Body of pancreas (tissue), 4 donors: ENCODE measurements around the gene SP2. TPM values are rescaled to one million over a fixed set of nuclear protein-coding genes. Genes with fewer than 3 reads are reported as not detected.

ENCODE experiments used
- ATAC-seq: fragments of 150-250 bp; one replicate; pipeline ENCODE4 v1.9.1; 2016
- DNase-seq, 4 donors: peaks; one replicate each; pipeline ENCODE4 v3.0.0-alpha.2; 2019
- H3K27ac ChIP-seq, 4 donors: fragments of 200-600 bp; sonication (generic); 1 replicate in 3 of 4; 2 replicates in 1 of 4; pipeline versions ENCODE4 v1.5.1 to v1.6.1; 2016 to 2019; ENCODE audit warnings: mild to moderate bottlenecking in 1 of 4, mixed read lengths in 1 of 4, moderate library complexity in 1 of 4
- H3K27me3 ChIP-seq, 2 donors: fragments of 200-600 bp; sonication (generic); one replicate each; pipeline ENCODE4 v1.6.0; 2016; ENCODE audit warnings: mild to moderate bottlenecking in 1 of 2
- H3K36me3 ChIP-seq, 2 donors: fragments of 200-600 bp; sonication (generic); replicated peaks in 1 of 2; 2 replicates each; pipeline ENCODE4 v1.5.1; 2016; ENCODE audit warnings: low read depth in 2 of 2; ENCODE audit not compliant: insufficient read depth in 1 of 2
- H3K4me1 ChIP-seq: fragments of 200-600 bp; sonication (generic); one replicate; pipeline ENCODE4 v1.6.0; 2016
- H3K4me3 ChIP-seq, 2 donors: fragments of 200-600 bp; sonication (generic); 1 replicate in 1 of 2; 2 replicates in 1 of 2; pipeline ENCODE4 v1.5.1; 2016 to 2019
- H3K9me3 ChIP-seq, 3 donors: fragments of 200-600 bp; sonication (generic); 1 replicate in 2 of 3; 2 replicates in 1 of 3; pipeline ENCODE4 v1.5.1; 2016
- POLR2A ChIP-seq, 3 donors: fragments of 450-650 bp; IDR thresholded peaks; one replicate each; pipeline ENCODE4 v1.6.1; 2016; ENCODE audit warnings: antibody characterized with exemption in 3 of 3, mild to moderate bottlenecking in 2 of 3
- WGBS, 2 donors: methylation state at CpG; one replicate each; pipeline ENCODE4 v1.1.5; 2017; 5-methylcytosine and 5-hydroxymethylcytosine counted together
- intact Hi-C: fragments of 100-400 bp; cut with DNase I; formaldehyde crosslinking; loops from one replicate; pipeline ENCODE4 v1.15.1; 2023
- total RNA-seq, 2 donors: library from RNA; depleted of rRNA; stranded (reverse); fragments of >200 nt; gene quantifications; one replicate each; pipeline ENCODE4 v1.1.0, GENCODE V29; 2016
- TF ChIP-seq, protein P1 (sequence below), 7 experiments: fragments of 450-650 bp in 4 of 7; fragments of 200-600 bp in 3 of 7; sonication (generic) in 3 of 7; IDR thresholded peaks; one replicate each; pipeline ENCODE4 v1.5.1; 2016 to 2019; ENCODE audit warnings: antibody characterized with exemption in 7 of 7

SP2 gene
- total RNA-seq, 2 donors from 2014 or later: 4.7 to 6.3 TPM

DNA sequence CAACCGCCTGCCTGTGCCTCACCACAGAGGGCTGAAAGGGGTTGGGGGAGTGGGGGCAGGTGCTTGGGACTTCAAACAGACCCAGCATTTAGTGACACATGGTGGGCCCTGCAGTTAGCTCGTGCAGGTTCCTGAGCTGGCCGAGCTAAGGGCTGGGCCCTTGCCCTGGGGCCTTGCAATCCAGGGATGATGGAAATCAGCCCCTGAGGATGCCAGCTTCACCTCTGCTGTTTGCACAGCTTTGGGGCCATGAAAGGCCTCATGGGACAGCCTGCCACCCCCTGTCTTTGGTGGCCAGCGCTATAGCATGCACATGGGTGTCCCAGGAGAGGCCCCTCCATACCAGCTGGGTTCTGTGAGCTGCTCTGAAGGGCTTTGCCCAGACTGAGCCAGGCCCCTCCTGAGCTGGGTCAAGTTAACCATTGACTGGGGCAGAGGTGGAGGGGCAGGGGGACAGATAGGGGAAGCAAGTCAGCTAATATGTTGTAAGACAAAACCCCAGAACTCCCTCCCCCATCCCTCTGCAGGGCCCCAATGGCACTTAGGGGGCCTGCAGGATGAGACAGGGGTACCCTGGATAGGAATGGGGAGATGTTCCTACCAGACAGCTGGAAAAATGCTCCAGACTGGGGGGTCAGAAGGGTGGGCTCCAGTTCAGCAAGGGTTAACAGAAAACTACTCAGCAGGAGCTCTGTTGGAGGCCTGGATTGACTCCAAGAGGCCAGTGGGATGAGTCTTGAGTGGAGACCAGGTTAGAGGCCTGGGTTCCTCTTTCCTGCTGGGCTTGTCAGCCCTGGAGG lies 61.0 kb downstream of the SP2 start:
- Histone ChIP-seq H3K36me3 (peaks cover 4% of the 10 kb centered on the region in 2 donors), H3K27me3 (no peaks in the 10 kb centered on the region), H3K4me1 (peaks cover 67% of the 10 kb centered on the region), H3K27ac (peak overlapping the region; percentile 89 to 99 (median 96)), H3K4me3 (peak overlapping the region; percentile 69 to 80), H3K9me3 (no peaks in the 10 kb centered on the region)
- TF ChIP-seq, protein P1, sequence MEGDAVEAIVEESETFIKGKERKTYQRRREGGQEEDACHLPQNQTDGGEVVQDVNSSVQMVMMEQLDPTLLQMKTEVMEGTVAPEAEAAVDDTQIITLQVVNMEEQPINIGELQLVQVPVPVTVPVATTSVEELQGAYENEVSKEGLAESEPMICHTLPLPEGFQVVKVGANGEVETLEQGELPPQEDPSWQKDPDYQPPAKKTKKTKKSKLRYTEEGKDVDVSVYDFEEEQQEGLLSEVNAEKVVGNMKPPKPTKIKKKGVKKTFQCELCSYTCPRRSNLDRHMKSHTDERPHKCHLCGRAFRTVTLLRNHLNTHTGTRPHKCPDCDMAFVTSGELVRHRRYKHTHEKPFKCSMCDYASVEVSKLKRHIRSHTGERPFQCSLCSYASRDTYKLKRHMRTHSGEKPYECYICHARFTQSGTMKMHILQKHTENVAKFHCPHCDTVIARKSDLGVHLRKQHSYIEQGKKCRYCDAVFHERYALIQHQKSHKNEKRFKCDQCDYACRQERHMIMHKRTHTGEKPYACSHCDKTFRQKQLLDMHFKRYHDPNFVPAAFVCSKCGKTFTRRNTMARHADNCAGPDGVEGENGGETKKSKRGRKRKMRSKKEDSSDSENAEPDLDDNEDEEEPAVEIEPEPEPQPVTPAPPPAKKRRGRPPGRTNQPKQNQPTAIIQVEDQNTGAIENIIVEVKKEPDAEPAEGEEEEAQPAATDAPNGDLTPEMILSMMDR (IDR thresholded peaks at IDR 0.05): no peak
- TF ChIP-seq POLR2A (IDR thresholded peaks at IDR 0.05): peak in 1 of 3 donors; percentile 17
- DNase-seq: peak; percentile 53 to 75 (median 66)
- 10 to 19% methylated on average over 2 to 4 of the region's 4 CpGs for WGBS, 2 donors
- intact Hi-C loops: no loop called here
- peak; percentile 6 for ATAC-seq

DNA sequence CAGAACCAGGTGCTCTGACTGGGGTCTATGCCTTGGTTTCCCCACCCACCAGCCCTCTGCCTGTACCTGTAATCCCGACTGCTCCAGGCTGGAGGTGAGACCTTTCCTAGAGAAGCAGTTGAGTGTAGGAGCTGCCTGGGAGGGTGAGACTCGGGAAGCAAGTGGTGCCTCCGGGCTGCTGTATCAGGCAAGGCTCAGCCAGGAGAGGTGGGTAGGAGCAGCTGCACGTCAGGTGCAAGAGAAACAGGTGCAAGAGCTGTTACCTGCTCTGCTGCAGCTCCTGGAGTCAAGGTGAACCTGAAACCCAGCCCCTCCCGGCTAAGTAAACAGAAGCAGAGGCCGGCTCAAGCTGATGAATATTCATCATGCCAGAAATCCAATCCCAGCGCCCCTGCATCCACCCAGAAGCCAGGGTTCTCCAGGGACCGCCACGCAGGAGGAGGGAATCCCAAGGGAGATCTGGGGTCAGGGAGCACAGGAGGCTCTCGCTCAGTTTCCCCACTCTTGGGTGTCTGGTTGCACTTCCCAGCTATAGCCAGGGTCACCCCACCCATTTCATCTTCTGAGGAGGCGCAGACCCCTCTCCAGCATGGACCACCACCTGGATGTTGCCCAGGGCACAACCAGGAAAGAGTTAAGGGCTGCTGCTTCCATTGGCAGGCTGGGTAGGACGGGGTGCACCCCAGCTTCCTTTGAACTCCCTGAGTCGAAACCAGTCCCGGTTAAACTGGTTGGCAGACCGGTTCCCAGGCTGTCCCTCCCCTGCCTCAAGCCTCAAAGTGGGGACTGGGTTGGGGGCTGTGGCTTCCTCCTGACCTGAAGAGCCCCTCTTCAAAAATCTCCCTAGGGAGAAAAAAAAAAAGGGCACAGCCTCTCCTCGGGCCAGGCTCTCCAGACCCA lies 61.8 kb downstream of the SP2 start, which contains the start of gene PRR15L:
Gene PRR15L, minus strand, starts transcription at position 293 of the 900 bp plus-strand sequence. CDS start 4,649 bp downstream, outside the sequence.
- Histone ChIP-seq H3K36me3 (peaks cover under 1% of the 10 kb centered on the region in 2 donors), H3K9me3 (no peaks in the 10 kb centered on the region), H3K4me1 (peaks cover 58% of the 10 kb centered on the region), H3K27me3 (no peaks in the 10 kb centered on the region), H3K4me3 (peak within 1 kb of the TSS; percentile 69 to 80), H3K27ac (peak within 1 kb of the TSS; percentile 89 to 99 (median 96))
- ATAC-seq: peak; percentile 79
- intact Hi-C loops: no loop called here
- peak; percentile 91 to 97 (median 96) for DNase-seq
- TF ChIP-seq POLR2A (IDR thresholded peaks at IDR 0.05): peak; percentile 93 to 98 (median 98)
- TF ChIP-seq, protein P1 (IDR thresholded peaks at IDR 0.05): no peak
- WGBS, 2 donors: 15 to 17% methylated on average over 15 to 16 of the region's 16 CpGs

DNA sequence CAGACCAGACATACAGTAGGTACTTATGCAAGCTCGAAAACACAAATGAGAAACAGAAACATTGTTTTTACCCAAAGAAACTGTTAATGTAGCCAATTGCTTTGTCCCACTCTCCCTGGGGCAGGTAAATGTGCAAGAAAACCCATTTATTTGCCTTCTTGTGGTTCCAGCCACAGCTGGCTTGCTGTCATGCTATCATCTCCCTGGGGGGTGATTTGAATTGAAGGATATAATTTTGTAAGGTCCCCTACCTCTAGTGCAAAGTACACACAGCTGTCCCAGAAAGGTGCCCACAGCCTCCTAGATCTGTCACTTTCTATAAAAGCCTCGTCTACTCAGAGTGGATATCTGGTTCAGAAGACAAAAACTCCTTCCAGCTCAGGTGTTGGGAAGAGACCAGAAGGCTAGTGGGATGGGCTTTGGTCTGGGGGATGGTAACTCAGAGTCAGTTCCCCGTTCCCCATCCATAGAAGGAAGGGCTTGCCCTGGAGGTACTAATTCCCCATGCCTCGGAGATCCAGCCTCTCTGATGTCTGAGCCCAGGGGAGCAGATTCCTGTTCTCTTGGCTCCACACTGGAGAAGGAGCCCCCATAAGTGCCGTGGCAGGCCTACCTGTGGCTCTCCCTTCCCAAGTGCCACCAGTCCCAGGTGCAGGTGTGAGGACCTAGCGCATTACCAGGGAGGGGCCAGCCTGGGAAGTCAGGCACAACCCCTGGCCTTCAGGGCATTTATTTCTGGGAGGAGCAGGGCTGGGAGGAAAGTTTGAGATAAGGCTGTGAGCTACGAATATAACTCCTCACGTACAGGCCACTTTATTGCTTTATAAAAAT lies 64.0 kb downstream of the SP2 start:
- intact Hi-C loops: no loop called here
- Histone ChIP-seq H3K27me3 (no peaks in the 10 kb centered on the region), H3K27ac (peak overlapping the region; percentile 89 to 99 (median 96)), H3K4me1 (peaks cover 40% of the 10 kb centered on the region), H3K36me3 (no peaks in the 10 kb centered on the region), H3K4me3 (no peak overlapping the region), H3K9me3 (no peaks in the 10 kb centered on the region)
- peak; percentile 38 for ATAC-seq
- TF ChIP-seq, protein P1 (IDR thresholded peaks at IDR 0.05): no peak
- peak in 2 of 3 donors; percentile 59 to 64 for TF ChIP-seq POLR2A (IDR thresholded peaks at IDR 0.05)
- DNase-seq: peak; percentile 70 to 81 (median 77)
- WGBS, 2 donors: 28 to 30% methylated on average over 7 to 8 of the region's 8 CpGs

DNA sequence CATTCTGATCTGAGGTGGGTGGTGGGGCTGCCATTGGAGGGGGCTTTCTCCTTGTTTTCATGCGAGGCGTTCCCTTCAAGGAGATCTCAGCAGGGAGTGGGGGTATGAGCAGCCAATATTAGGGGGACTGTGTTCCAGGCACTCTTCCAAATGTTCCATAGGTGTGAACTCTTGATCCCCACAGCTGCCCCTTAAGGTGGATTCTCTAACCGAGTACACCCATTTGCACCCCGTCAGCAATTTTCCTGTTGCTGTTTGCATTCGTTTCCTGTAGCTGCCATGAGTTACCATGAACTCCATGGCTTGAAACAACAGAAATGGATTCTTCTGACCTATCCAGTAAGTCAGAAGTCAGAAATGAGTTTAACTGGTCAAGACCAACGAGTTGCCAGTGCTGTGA lies 65.4 kb downstream of the SP2 start:
- DNase-seq (no peak), ATAC-seq (no peak)
- H3K27me3 ChIP-seq: no peaks in the 10 kb centered on the region
- WGBS, 2 donors: 85 to 91% methylated on average over 4 to 6 of the region's 6 CpGs
- peak overlapping the region in 3 of 4 donors; percentile 96 to 99 (median 97) for H3K27ac ChIP-seq
- no peaks in the 10 kb centered on the region for H3K36me3 ChIP-seq
- TF ChIP-seq POLR2A (IDR thresholded peaks at IDR 0.05): no peak
- TF ChIP-seq, protein P1 (IDR thresholded peaks at IDR 0.05): no peak
- peaks cover 52% of the 10 kb centered on the region for H3K4me1 ChIP-seq
- no peak overlapping the region for H3K4me3 ChIP-seq
- H3K9me3 ChIP-seq: no peaks in the 10 kb centered on the region
- intact Hi-C loops: no loop called here
